GM12878 (cell line): Measurements from ENCODE around the gene DIP2C. TPM values are rescaled to one million over a fixed set of nuclear protein-coding genes. Genes with fewer than 3 reads are reported as not detected.

ENCODE experiments used
- ATAC-seq: fragments of 200-7000 bp; cut with Tn5 transposase; 3 replicates; pipeline ENCODE4 v1.9.1; 2020; ENCODE audit warnings: mild to moderate bottlenecking, moderate library complexity
- BruUV-seq: library from RNA; stranded (reverse); fragments of 400-500 nt; replicated peaks from 2 replicates; lab custom pipeline; 2021; lab: Mats Ljungman, UMichigan
- CTCF ChIA-PET: fragments of 300-600 bp; sonication (Branson Sonifier 250); formaldehyde crosslinking; extraction: SDS; loops from one replicate; lab custom pipeline; 2021; ENCODE audit warnings: inconsistent platforms; lab: Yijun Ruan, JAX
- POLR2A ChIA-PET: fragments of 350-600 bp; formaldehyde crosslinking; extraction: SDS; loops from one replicate; lab custom pipeline; 2021; ENCODE audit warnings: inconsistent platforms; lab: Charles Lee
- RAD21 ChIA-PET: fragments of 300-600 bp; sonication (Branson Sonifier 250); formaldehyde crosslinking; loops from one replicate; lab custom pipeline; 2023; ENCODE audit warnings: antibody characterized with exemption; ENCODE audit not compliant: unreplicated experiment; lab: Charles Lee
- SMC1A ChIA-PET: fragments of 300-600 bp; sonication (Branson Sonifier 250); formaldehyde crosslinking; loops from one replicate; lab custom pipeline; 2023; ENCODE audit not compliant: unreplicated experiment, uncharacterized antibody; lab: Charles Lee
- DNase-seq: peaks from one replicate; pipeline ENCODE4 v3.0.0-alpha.2; 2011; ENCODE audit warnings: low read depth, low spot score
- FAIRE-seq: peaks from 3 replicates; lab custom pipeline; 2011; peaks lifted over from hg19 to GRCh38; lab: Jason Lieb, UNC
- H2AFZ ChIP-seq: 2 replicates; pipeline ENCODE4 v1.6.0; 2011; ENCODE audit warnings: low read depth, low read length, control low read depth; ENCODE audit not compliant: control insufficient read depth
- H3K27ac ChIP-seq: 2 replicates; pipeline ENCODE4 v1.5.1; 2011; ENCODE audit warnings: control low read depth; ENCODE audit not compliant: control insufficient read depth, insufficient read depth
- H3K27me3 ChIP-seq, 2 experiments: replicated peaks in 1 of 2; 2 replicates each; pipeline versions ENCODE4 v1.6.0 to v1.6.1; 2011; ENCODE audit warnings: low read length in 1 of 2; ENCODE audit not compliant: control insufficient read depth in 2 of 2, insufficient read depth in 2 of 2
- H3K36me3 ChIP-seq, 2 experiments: 2 replicates each; pipeline ENCODE4 v1.5.1; 2011; ENCODE audit warnings: low read length in 1 of 2; ENCODE audit not compliant: control insufficient read depth in 2 of 2, insufficient read depth in 2 of 2
- H3K4me1 ChIP-seq: 2 replicates; pipeline ENCODE4 v1.6.1; 2011; ENCODE audit warnings: mild to moderate bottlenecking, low read length, moderate library complexity, mixed read lengths; ENCODE audit not compliant: control insufficient read depth, insufficient read depth
- H3K4me2 ChIP-seq: 2 replicates; pipeline ENCODE4 v1.6.0; 2011; ENCODE audit warnings: control low read depth; ENCODE audit not compliant: control insufficient read depth, insufficient read depth
- H3K4me3 ChIP-seq: fragments of 200-600 bp; sonication (generic); 2 replicates; pipeline ENCODE4 v1.5.1; 2016
- H3K79me2 ChIP-seq: 2 replicates; pipeline ENCODE4 v1.6.0; 2011; ENCODE audit warnings: low read length; ENCODE audit not compliant: control insufficient read depth, insufficient read depth
- H3K9ac ChIP-seq: 2 replicates; pipeline ENCODE4 v1.8.0; 2011; ENCODE audit warnings: low read length, control low read depth, mixed read lengths; ENCODE audit not compliant: control insufficient read depth, insufficient read depth
- H3K9me3 ChIP-seq: replicated peaks from 3 replicates; pipeline ENCODE4 v1.5.1; 2011; ENCODE audit warnings: mild to moderate bottlenecking, low read length; ENCODE audit not compliant: control insufficient read depth, insufficient read depth
- H4K20me1 ChIP-seq: 2 replicates; pipeline ENCODE4 v1.6.0; 2011; ENCODE audit not compliant: control insufficient read depth, insufficient read depth
- BHLHE40 ChIP-seq, 2 experiments: fragments of 450-650 bp in 1 of 2; IDR thresholded peaks; 2 replicates each; pipeline ENCODE4 v1.6.1; 2011 to 2017; ENCODE audit warnings: low read depth in 2 of 2, borderline replicate concordance in 1 of 2, improper control_type of control experiment in 1 of 2, low read length in 1 of 2, mild to moderate bottlenecking in 1 of 2
- CBX5 ChIP-seq: sonication (generic); IDR thresholded peaks from 2 replicates; pipeline ENCODE4 v1.6.1; 2016; ENCODE audit warnings: low read depth, moderate library complexity, mild to moderate bottlenecking, inconsistent platforms
- EGR1 ChIP-seq, 2 experiments: IDR thresholded peaks; 1 replicate in 1 of 2; 2 replicates in 1 of 2; pipeline ENCODE4 v1.6.1; 2011 to 2012; ENCODE audit warnings: low read depth in 2 of 2, low read length in 2 of 2, borderline replicate concordance in 1 of 2, mild to moderate bottlenecking in 1 of 2, moderate library complexity in 1 of 2
- JUND ChIP-seq: IDR thresholded peaks from 2 replicates; pipeline ENCODE4 v1.6.1; 2012; ENCODE audit warnings: low read depth, mild to moderate bottlenecking, low read length, improper control_type of control experiment, moderate library complexity
- MYB ChIP-seq: fragments of 150-350 bp; IDR thresholded peaks from 2 replicates; pipeline ENCODE4 v1.6.1; 2014; ENCODE audit warnings: mild to moderate bottlenecking, low read depth, low read length, borderline replicate concordance
- NFXL1 ChIP-seq: fragments of 450-650 bp; IDR thresholded peaks from 2 replicates; pipeline ENCODE4 v1.6.1; 2017; ENCODE audit warnings: antibody characterized with exemption, mild to moderate bottlenecking, borderline replicate concordance
- NFYA ChIP-seq: IDR thresholded peaks from 2 replicates; pipeline ENCODE4 v1.6.1; 2011; ENCODE audit warnings: low read depth, mild to moderate bottlenecking, low read length, improper control_type of control experiment, borderline replicate concordance
- POU2F2 ChIP-seq: IDR thresholded peaks from 3 replicates; pipeline ENCODE4 v1.6.1; 2011; ENCODE audit warnings: low read depth, mild to moderate bottlenecking, low read length, borderline replicate concordance
- SIN3A ChIP-seq: IDR thresholded peaks from 2 replicates; pipeline ENCODE4 v1.6.1; 2012; ENCODE audit warnings: low read depth, low read length, improper control_type of control experiment
- SMC3 ChIP-seq: IDR thresholded peaks from 2 replicates; pipeline ENCODE4 v1.6.1; 2011; ENCODE audit warnings: low read length, improper control_type of control experiment, borderline replicate concordance
- TARDBP ChIP-seq: IDR thresholded peaks from 2 replicates; pipeline ENCODE4 v1.6.1; 2016; ENCODE audit warnings: borderline replicate concordance
- ZNF217 ChIP-seq: fragments of 450-650 bp; IDR thresholded peaks from 2 replicates; pipeline ENCODE4 v1.6.1; 2017; ENCODE audit warnings: antibody characterized with exemption, mild to moderate bottlenecking
- ZNF274 ChIP-seq: IDR thresholded peaks from one replicate; pipeline ENCODE4 v1.8.0; 2011; ENCODE audit not compliant: insufficient read length, insufficient read depth
- WGBS: methylation state at CpG from one replicate; pipeline ENCODE4 v1.1.6; 2016; ENCODE audit warnings: low lambda C conversion rate; ENCODE audit not compliant: insufficient replicate concordance, insufficient coverage; ENCODE audit errors: missing lambda C conversion rate; 5-methylcytosine and 5-hydroxymethylcytosine counted together
- in situ Hi-C: fragments of 300-500 bp; cut with MboI; formaldehyde crosslinking; loops from 9 replicates; pipeline ENCODE4 v1.14.3; 2018; ENCODE audit warnings: mixed read lengths
- intact Hi-C: fragments of 100-400 bp; cut with micrococcal nuclease; formaldehyde crosslinking; loops from one replicate; pipeline ENCODE4 v1.14.2; 2022; ENCODE audit not compliant: unreplicated experiment
- polyA plus RNA-seq, 11 experiments: library from polyadenylated mRNA; depleted of rRNA in 4 of 11; unstranded in 6 of 11; stranded (reverse) in 5 of 11; fragments of >200 nt; fragmentation: Nextera tagmentation in 4 of 11; fragmentation: Illumina TruSeq in 1 of 11; extraction: Ambion mirVana in 4 of 11; extraction: Trizol in 1 of 11; gene quantifications; 1 replicate in 1 of 11; 2 replicates in 10 of 11; pipeline versions ENCODE4 v1.2.1 to v1.2.3, GENCODE V29; 2011 to 2016; ENCODE audit warnings: inconsistent platforms in 2 of 11, missing spikeins in 2 of 11, low read depth in 1 of 11
- total RNA-seq, 4 experiments: library from RNA; depleted of rRNA in 3 of 4; stranded (reverse); fragments of >200 nt in 3 of 4; fragmentation: Illumina TruSeq in 1 of 4; extraction: Trizol in 1 of 4; gene quantifications; 2 replicates each; pipeline versions ENCODE4 v1.2.1 to v1.2.3, GENCODE V29; 2013 to 2021
- TF ChIP-seq, protein P1 (sequence below): IDR thresholded peaks from 2 replicates; pipeline ENCODE4 v1.6.1; 2011; ENCODE audit warnings: mild to moderate bottlenecking, low read depth, low read length, moderate library complexity; ENCODE audit not compliant: insufficient replicate concordance

The DIP2C gene
- total and polyA plus RNA-seq, 10 of the 15 experiments (the other 5 are each of a cell fraction or from before 2014, with no cell fraction given), result 0.01 to 0.10 (median 0.06) TPM

- intact Hi-C loops (no loop called here), in situ Hi-C loops (no loop called here)
- Histone ChIP-seq H3K36me3 (no peaks in the 10 kb centered on the region), H4K20me1 (no peaks in the 10 kb centered on the region), H2AFZ (no peak overlapping the region), H3K4me1 (no peaks in the 10 kb centered on the region), H3K9ac (no peak overlapping the region), H3K9me3 (no peaks in the 10 kb centered on the region), H3K4me2 (no peak overlapping the region), H3K4me3 (no peak overlapping the region), H3K27ac (no peak overlapping the region), H3K79me2 (no peaks in the 10 kb centered on the region), H3K27me3 (peaks cover 0 to 1% of the 10 kb centered on the region in 2 experiments; a peak in 2 of 4 replicates)
- ChIA-PET POLR2A (no interaction called here), SMC1A (no interaction called here), CTCF (no interaction called here), RAD21 (no interaction called here)
- no peak for ATAC-seq
- no peak for TF ChIP-seq TARDBP
- no peak for TF ChIP-seq SIN3A
- TF ChIP-seq, protein P1, sequence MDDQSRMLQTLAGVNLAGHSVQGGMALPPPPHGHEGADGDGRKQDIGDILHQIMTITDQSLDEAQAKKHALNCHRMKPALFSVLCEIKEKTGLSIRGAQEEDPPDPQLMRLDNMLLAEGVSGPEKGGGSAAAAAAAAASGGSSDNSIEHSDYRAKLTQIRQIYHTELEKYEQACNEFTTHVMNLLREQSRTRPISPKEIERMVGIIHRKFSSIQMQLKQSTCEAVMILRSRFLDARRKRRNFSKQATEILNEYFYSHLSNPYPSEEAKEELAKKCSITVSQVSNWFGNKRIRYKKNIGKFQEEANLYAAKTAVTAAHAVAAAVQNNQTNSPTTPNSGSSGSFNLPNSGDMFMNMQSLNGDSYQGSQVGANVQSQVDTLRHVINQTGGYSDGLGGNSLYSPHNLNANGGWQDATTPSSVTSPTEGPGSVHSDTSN, result no peak
- TF ChIP-seq POU2F2, result no peak
- no peak for TF ChIP-seq MYB
- no peak for TF ChIP-seq EGR1 (IDR thresholded peaks at IDR 0.05; ENCODE audit: borderline replicate concordance in 1 of 2, low read depth in 2 of 2, low read length in 2 of 2)
- no peak for TF ChIP-seq CBX5
- TF ChIP-seq ZNF217, result no peak
- TF ChIP-seq ZNF274, result no peak
- no peak for TF ChIP-seq NFYA
- TF ChIP-seq SMC3, result no peak
- no peak for TF ChIP-seq BHLHE40 (IDR thresholded peaks at IDR 0.05; ENCODE audit: borderline replicate concordance in 1 of 2, low read depth in 2 of 2, low read length in 1 of 2)
- no peak for TF ChIP-seq JUND
- TF ChIP-seq NFXL1, result no peak
- FAIRE-seq, result no peak
- no peak for DNase-seq
- no TSS peak for BruUV-seq
- WGBS, result 47% methylated on average over 16 of the region's 16 CpGs
Measured at GRCh38 chr10:575402-576129, 113.9 kb downstream of the DIP2C start.
